HG02623 (cell line): ENCODE measurements around the gene UAP1L1.
"Not testable (repeated sequence)": the region's sequence is repeated elsewhere in the genome, so short reads cannot be mapped to it uniquely, and the experiment has no call there.

Experiments used
- ATAC-seq: cut with Tn5 transposase; IDR thresholded peaks from one replicate; pipeline ENCODE4 v1.9.1; 2021; ENCODE audit warnings: moderate library complexity; ENCODE audit not compliant: unreplicated experiment

Gene UAP1L1

DNA sequence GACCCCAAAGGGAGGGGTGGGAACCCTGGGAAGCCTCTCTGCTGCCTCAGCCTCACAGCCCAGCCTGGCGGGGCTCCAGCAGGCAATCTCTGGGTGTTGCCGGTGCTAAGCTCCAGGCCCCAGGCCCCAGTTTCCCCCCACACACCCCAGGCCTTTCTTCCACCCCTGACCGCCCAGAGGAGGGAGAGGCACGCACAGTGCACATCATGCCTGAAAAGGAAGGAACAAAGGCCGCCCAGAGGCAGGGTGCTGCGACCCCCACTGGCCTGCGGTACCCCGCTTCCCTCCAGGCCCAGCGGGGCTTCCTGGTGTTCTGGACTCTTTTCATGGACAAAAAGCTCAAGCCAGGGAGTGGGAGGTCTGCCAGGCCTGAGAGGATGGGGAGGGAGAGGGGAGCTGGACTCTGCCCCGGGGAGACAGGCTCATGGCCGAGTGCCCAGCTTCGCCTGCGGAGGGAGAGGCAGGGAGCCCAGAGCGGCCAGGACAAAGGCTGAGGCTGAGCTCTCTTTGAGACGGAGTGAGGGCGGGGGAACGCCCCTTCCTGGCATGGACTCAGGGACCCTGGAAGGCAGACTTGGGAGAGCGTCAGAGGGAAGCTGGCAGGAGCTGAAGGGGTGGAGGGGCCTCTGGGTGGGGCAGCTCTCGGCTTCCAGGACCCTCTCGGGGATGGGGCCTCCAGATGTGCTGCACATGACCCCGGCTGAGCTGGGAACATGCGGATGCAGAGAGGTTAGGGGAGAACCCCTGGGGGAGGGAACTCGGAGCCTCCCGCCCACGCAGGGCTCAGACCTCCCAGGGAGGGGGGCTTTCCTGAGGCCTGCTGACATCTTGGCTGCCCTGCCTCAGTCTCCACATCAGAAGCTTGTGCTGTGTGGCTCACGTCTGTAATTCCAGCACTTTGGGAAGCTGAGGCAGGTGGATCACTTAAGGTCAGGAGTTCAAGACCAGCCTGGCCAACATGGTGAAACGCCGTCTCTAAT lies 21.6 kb upstream of the UAP1L1 start:
- no peak for ATAC-seq

DNA sequence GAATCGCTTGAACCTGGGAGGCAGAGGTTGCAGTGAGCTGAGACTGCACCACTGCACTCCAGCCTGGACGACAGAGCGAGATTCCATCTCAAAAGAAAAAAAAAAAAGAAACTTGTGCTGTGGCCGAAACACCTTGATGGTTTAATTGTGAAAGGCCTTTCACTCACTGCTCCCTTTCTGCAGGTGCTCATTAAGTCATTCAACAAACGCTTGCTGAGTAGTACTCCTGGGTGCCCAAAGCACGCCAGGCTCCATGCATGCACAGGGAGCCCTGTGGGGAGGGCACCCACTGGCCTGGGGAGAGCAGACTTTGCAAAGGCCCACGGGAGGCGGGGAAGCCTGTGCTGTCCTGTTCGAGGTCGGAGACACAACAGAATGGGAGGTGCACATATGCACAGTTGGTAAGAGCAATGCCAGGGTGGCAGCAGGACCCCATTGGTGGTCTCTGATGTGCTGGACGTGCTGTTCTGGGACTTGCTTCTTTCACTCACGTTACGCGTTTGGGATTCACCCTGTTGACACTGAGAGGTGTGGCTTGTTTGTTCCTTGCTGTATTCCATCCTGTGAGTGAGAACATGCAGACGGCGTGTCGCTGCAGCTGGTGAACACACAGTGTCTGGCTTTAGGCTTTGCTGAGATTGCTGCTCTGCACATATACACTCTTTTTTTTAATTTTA lies 20.4 kb upstream of the UAP1L1 start:
- no peak for ATAC-seq

DNA sequence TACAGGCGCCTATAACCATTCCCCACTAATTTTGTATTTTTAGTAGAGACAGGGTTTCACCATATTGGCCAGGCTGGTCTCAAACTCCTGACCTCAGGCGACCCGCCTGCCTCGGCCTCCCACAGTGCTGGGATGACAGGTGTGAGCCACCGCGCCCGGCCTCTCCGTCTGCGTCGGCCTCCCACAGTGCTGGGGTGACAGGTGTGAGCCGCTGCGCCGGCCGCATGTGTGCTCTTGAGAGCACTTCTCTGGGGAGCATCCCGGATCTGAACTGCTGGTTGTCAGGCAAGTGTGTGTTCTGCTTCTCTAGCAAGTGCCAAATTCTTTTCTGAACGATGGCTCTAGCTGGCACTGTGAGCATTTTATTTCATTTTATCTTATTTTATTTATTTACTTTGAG lies 19.8 kb upstream of the UAP1L1 start:
- no peak for ATAC-seq

DNA sequence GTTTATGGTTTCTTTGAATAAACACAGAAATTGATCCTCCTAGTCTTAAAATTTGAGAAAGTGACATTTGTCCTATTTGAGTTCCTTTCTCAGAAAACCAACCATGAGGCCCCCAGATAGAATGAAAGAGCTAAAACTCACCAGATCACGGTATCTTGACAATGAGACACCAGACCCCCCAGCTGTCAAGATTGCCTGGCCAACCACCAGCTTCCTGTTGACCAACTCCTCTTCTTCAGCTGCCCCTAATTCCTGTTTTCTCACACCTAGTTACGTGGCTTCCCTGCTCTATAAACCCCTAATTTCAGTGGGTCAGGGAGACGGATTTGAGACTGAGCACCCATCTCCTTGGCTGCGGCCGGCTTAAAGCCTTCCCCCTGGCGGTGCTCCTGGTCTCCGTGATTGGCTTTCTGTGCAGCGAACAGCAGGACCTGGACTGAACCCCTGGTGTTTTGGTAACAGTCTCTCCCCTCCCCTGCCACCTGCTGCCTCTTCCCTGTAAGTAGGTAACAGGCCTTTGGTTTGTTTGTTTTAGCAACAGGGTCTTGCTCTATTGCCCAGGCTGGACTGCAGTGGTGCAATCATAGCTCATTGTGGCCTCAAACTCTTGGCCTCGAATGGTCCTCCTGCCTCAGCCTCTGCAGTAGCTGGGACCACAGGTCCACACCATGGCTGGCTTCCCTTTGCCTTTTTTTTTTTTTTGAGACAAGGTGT lies 18.6 kb upstream of the UAP1L1 start:
- ATAC-seq = no peak

DNA sequence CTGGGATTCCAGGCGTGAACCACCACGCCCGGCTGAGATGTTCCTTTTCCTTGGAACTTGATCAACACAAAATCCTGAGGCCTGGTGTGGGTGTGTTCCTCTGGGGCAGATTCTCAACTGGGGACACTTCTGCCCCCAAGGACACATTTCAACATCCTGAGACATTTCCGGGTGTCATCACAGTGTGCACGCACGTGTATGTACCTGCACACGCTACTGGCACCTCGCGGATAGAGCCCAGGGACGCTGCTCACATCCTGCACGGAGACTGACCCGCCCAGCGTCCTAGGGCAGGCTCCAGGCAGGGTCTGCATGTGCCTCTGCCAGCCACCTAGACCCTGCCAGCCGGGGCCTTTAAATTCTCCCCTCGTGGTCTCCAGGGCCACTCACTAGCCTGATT lies 14.9 kb upstream of the UAP1L1 start:
- ATAC-seq = no peak

DNA sequence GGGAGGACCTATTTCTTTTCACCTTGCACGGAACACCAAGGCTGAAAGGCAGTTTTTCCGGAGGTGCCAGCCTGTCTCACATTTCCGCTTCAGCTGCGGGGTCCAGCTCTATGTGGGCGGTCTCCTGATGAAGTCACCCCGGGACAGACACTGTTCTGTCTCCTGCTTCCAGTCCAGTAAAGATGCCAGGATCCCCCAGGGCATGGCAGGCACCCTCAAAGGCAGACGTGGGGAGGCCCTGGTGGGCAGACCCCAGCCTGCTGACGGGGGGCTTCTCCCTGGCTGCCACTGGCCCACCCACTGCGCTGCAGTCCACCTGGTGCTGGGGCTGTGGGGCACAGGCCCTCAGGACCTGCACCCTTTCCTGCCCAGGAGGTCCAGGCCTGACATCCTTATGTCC lies 14.5 kb upstream of the UAP1L1 start:
- not testable (repeated sequence) for ATAC-seq

DNA sequence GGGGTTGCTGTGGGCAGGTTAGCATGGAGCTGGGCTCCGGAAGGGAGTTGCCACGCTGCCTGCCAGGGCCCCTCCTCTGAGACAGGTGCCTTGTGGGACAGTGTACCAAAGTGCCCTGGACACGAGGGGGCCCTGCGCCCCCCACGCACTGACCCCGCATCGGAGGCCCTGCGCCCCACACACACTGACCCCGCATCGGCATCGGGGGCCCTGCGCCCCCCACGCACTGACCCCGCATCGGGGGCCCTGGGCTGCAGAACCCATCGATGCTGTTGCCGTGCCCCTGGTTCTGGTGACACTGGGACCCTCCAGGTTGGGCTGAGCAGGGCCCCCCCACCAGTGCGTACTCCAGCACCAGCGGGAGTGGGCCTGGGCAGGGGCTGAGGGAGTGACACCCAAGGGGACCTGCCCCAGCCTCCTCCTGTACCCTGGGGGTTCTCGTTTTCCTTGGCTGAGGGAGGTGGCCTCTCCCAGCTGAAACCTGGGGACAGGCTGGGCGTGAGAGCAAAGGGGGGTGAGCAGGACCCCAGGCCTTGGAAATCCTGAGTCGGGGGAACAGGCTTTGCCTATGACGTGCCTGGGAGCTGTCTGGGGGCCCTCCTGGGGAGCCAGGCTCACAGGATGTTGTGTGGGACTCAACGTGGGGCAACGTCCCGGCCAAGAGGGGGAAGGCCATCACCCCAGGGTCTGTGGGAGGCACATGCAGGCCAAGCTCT lies 13.8 kb upstream of the UAP1L1 start:
- no peak for ATAC-seq

DNA sequence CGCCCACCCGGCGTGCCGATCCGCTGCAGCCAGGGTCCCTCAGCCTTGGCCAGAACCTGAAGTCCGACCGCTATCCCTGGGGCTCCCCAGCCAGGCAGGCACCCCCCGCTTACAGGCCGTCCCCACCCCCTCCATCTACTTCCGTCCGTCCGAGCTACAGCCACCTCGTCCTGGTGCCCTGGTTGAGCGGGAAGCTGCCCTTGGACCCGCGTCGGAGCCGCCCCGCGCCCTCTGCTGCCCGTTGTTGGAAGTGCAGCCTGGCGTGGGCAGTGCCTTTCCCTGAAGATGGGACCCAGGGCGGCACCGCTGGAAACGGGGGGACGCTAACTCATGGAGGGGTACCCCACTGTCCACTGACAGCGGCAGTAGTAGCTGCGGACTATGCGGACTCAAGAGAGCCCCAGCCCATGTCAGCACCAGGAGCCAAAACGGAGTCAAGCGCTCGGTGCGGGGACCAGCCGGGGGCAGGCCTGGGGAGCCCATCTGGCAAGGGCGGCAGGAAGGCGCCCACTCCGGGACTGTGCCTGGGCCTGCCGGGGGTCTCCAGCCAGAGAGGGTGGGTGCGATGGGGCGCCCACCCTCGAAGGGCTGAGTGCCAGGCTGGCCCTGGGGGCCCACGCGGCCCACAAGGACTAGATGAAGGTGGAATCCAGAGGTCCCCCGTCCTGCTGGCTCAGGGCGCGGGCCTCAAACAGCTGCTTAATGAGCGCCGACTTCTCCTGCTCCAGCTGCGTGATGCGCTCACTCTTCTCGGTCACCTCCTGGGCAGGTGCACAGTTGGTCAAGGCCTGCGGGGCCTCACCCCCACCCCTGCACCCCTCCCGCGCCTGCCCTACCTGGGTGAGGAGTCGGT lies 13.1 kb upstream of the UAP1L1 start:
- ATAC-seq = no peak

DNA sequence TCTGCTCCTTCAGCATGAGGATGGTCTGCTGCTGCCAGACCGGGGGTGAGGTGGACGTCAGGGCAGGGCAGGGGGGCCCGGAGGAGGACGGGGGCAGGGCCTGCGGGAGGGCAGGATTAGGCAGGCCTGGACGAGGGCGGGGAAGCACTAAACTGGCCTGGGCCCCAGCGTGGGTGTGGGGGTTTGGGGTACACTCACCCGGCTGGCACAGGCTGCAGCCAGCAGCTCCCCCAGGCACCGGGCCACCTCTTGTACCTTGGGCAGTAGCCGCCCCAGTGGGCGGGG lies 12.5 kb upstream of the UAP1L1 start:
- no peak for ATAC-seq

DNA sequence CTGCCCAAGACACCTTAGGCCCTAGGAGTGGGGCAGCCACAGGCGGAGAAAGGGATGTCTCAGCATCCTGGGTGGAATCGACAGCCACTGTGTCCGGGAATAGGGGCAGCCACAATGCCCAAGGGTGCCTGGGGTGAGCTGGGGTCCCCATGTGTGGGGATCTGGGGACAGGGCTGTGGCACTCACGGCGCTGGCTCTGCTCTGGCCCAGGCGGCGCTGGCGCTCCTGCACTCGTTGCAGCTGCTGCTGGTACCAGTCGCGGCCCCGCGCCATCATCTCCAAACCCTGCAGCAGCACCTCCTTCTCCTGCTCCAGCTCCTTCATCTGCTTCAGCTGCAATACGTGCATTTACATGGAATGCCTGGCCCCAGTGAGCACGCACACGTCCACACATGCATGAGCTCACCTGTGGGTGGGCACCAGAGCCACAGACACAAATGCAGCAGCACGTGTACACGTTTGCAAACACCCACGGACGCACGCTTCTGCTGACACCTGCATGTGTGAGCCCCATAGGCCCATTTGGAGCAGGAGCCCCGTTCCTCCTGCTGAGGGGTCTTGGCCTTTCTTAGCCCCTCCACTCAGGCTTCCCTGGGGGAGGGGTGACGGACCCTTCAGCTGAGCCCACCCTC lies 11.9 kb upstream of the UAP1L1 start:
- ATAC-seq = no peak

DNA sequence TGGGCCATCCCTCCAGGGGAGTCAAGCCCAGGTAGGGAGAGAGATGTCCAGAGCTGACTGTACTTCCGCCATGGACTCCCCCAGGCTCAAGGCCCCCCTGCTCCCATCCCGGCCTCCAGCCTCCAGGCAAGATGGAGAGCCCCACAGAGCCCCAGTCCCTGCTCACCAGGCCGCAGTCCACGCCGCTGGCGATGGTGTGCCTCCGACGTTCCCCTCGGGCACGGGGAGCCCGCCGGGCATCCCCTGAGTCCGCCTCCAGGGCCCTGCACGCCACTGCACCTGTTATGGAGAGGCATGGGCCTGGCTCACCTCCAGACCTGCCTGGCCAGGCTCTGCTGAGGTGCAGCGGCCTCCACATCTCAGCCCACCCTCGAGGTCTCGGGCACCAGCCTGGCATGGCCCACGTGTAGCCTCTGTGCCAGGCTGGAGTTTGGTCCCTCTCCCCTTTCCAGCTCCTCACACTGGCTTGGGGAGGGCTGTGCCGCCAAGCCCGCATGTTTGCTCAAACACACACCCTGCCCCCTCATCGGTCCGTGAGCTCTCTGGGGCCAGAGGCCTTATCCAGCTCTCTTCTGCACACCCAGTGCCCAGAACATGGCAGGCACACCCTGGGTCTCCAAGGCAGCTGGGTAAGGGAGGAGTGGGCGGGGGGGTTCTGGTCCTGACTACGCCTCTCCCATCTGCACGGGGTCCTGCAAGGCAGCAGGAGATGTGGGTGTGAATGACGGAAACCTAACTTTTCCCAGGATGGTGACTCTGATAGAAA lies 11.0 kb upstream of the UAP1L1 start:
- no peak for ATAC-seq

DNA sequence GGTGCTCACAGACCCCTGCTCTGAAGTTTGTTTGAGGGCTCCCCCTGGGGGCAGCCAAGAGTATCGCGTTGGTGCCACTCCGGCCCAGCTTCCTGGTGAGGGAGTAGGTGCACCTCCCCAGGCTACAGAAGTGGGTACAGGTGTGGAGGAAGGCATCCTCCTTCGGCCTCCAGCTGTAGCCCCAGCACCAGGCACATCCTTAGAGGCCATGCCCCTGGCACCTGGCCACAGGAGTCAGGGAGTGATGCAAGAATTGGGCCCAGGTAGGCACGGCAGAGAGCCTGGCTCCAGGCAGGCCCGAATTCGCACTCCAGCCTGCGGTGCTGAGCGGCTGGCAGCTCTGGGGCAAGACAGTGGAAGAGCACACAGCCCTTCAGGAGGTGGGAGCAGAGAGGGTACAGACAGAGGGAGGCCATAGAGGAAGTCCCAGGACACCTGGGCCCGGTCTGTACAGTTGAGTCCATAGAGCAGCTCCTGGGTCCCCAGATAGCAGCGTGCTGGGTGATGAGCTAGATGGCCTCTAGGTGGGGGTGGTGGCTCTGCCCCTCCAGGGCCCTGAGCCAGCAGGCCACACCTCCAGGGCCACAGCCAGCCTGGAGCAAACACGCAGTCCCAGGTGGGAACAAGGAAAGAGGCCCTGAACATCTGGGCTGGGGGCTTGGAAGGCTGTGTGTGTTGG lies 9.3 kb upstream of the UAP1L1 start:
- ATAC-seq = no peak

DNA sequence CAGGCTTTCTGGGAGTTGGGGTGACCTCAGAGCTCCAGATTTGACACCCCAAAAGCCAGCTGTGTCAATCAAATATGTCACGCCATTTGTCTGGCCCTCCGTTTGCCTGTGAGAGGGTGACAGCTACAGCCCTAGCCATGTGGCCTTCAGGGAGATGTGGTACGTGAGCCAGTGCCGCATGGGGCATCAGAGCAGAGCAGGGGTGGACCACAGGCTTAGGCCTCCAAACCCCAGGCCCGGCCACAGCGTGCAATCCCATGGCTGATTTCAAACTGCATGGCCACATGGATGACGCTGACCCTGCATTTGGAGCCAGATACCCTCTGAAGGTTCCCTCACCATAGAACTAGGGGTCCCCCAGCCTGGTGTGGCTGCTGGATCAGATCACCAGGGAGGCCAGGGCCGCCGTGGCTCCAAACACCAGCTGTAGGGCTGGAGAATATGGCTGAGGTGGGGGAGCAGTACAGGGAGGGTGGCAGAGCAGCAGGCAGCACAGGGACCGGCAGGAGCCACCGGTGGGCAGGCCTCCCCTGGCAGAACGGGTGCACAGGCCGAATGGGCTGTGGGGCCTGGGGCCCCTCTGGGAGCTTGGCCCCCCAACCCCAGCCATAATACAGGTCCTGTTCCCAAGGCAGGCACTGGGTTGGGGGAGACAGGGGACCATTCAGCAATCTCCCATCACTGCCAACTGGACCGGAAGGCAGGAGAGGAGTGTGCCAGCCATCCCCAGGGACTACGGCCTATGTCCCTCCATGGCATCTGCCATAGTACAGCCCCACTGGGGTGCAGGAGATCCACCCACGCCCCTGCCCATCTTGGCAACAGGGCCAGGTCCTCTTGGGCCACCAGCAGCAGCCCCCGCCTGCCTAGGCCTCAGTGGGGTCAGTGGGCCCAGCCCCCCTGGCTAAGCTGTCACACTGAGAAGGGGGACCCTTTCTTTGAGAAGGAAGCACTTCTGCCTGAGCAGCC lies 8.5 kb upstream of the UAP1L1 start:
- ATAC-seq = no peak

DNA sequence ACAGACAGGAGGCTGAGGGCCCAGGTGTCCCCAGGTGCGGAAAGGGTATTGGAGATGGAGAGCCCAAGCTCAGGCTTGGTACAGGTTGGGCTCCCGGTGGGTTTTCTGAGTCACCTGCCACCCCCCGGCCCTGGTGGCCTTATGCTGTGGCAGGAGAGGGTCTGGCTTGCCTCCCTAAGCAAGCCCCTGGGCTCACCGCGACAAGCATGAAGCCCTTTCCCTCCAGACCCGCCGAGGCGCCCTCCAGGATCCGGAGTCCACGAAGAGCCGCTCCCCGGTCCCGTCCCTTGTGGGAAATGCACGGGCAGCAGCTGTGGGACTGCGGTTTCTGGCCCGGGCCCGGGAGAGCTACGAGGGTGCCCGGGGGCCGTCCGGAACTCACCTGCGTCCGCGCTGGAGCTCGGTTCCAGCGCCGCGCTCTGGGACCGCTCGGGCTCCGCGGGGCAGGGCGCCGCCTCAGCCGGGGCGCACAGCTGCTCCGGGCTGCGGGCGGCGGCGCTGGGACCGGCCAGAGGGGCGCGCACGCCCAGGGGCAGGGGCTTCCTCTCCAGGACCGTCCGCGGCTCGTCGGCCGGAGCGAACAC lies 7.7 kb upstream of the UAP1L1 start:
- ATAC-seq = no peak

DNA sequence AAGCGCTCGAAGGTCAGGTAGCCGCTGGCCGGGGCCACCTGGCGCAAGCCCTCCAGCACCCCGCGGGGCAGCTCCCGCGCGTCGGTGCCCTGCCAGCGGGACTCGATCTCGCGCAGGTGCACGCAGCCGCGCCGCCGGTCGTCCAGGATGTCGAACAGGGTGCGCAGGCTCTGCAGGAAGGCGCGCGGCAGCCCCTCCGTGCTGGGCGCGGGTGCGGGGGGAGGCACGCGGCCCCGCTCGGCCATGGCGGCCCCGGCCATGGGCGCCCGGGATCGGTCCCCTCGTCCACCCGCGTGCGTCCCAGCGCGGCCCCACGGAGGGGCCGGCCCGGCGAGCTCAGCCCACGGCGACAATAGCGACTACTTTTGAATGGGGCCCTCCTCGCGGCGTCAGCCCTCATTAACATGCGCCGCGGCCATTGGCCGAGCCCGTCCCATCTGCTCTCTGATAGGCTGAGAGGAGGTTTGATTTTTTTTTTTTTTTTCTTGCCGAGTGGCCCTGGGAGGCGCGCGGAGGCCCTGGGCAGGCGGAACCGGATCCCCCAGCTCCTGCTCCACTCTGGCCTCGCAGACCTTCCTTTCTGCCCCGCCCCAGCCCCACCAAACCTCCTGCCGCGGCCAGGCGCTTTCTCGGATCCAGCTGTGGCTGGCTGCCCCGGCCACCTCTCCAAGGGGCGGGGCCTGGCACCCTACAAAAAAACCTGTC lies 7.0 kb upstream of the UAP1L1 start, which contains the start of gene SAPCD2:
Gene SAPCD2 (minus strand): TSS at position 357 of the 705 bp plus-strand sequence. CDS start 97 bp downstream, at position 260.
- ATAC-seq = peak; percentile 72

DNA sequence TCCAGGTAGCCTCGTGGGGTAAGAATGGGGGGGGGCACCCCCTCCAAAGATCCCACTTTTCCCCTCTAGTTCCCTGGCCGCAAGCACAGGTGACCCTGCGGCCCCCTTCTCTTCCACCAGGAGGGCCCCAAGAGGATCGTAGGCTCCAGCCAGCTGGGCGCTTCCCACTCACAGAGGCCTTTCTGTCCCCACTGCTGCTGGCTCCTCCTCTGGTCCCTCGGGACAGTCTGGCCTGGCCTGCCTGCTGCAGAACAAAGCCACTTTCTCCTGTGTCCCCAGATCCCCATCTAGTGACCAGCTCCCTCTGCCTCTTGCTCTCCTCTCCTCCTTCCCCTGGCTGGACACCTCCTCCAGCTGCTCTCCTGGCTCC lies 6.4 kb upstream of the UAP1L1 start:
- no peak for ATAC-seq
